Sigmoid colon (tissue), 4 donors: Measurements from ENCODE around the gene ENTPD1.

Source experiments
- POLR2AphosphoS5 ChIP-seq, 4 donors: sonication (generic); formaldehyde crosslinking; IDR thresholded peaks; one replicate each; pipeline ENCODE4 v1.6.1; 2017; ENCODE audit warnings: antibody characterized with exemption in 4 of 4
- TF ChIP-seq, protein P1 (sequence below), 4 experiments: fragments of 450-650 bp in 3 of 4; fragments of 200-600 bp in 1 of 4; IDR thresholded peaks; one replicate each; pipeline ENCODE4 v1.5.1; 2016 to 2019; ENCODE audit warnings: antibody characterized with exemption in 4 of 4, mild to moderate bottlenecking in 3 of 4, moderate library complexity in 2 of 4

DNA sequence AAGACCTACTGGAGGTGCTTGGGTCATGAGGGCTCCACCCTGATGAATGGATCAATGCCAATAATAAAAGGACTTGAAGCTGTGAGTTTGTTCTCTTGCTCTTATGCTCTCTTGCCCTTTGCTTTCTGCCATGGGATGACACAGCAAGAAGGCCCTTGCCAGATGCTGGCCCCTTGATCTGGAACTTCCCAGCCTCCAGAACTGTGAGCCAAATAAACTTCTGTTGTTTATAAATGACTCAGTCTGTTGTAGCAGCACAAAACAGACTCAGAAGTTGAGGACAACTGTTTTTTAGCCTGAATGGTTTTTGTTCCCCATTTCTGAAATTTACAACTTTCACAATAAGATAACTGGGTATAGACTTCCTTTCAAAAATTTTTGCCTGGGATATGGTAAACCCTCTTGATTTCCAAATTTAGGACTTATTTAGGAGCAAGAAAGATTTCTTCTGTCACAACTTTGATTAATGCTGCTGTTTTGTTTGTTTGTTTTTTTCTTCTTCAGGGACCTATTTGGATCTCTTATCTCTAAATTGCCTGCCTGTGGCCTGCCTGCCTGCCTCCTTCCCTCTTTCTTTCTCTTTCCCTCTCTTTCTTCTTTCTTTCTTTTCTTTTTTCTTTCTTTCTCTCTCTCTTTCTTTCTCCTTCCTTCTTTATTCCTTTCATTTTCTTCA is 12.1 kb downstream of the ENTPD1 start:
- TF ChIP-seq, protein P1, sequence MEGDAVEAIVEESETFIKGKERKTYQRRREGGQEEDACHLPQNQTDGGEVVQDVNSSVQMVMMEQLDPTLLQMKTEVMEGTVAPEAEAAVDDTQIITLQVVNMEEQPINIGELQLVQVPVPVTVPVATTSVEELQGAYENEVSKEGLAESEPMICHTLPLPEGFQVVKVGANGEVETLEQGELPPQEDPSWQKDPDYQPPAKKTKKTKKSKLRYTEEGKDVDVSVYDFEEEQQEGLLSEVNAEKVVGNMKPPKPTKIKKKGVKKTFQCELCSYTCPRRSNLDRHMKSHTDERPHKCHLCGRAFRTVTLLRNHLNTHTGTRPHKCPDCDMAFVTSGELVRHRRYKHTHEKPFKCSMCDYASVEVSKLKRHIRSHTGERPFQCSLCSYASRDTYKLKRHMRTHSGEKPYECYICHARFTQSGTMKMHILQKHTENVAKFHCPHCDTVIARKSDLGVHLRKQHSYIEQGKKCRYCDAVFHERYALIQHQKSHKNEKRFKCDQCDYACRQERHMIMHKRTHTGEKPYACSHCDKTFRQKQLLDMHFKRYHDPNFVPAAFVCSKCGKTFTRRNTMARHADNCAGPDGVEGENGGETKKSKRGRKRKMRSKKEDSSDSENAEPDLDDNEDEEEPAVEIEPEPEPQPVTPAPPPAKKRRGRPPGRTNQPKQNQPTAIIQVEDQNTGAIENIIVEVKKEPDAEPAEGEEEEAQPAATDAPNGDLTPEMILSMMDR (IDR thresholded peaks at IDR 0.05) = no peak
- no peak for TF ChIP-seq POLR2AphosphoS5 (IDR thresholded peaks at IDR 0.05)
